Retinal pigment epithelial cell (primary cell): ENCODE measurements around the gene KDELR1.
A peak's percentile ranks its signal among the peaks of the same experiment; 100 is the strongest.
"Not testable (repeated sequence)": the region's sequence is repeated elsewhere in the genome, so short reads cannot be mapped to it uniquely, and the experiment has no call there.

ENCODE experiments used
- DNase-seq: peaks from one replicate; pipeline ENCODE4 v3.0.0-alpha.2; 2010; ENCODE audit warnings: low read depth
- H3K4me3 ChIP-seq: 2 replicates; pipeline ENCODE4 v1.5.1; 2011; ENCODE audit warnings: mild to moderate bottlenecking, low read length, control low read depth, moderate library complexity
- CTCF ChIP-seq: conservative IDR thresholded peaks from 2 replicates; pipeline ENCODE4 v1.5.1; 2011; ENCODE audit warnings: low read depth, low read length, control low read depth, inconsistent platforms

The KDELR1 gene

DNA sequence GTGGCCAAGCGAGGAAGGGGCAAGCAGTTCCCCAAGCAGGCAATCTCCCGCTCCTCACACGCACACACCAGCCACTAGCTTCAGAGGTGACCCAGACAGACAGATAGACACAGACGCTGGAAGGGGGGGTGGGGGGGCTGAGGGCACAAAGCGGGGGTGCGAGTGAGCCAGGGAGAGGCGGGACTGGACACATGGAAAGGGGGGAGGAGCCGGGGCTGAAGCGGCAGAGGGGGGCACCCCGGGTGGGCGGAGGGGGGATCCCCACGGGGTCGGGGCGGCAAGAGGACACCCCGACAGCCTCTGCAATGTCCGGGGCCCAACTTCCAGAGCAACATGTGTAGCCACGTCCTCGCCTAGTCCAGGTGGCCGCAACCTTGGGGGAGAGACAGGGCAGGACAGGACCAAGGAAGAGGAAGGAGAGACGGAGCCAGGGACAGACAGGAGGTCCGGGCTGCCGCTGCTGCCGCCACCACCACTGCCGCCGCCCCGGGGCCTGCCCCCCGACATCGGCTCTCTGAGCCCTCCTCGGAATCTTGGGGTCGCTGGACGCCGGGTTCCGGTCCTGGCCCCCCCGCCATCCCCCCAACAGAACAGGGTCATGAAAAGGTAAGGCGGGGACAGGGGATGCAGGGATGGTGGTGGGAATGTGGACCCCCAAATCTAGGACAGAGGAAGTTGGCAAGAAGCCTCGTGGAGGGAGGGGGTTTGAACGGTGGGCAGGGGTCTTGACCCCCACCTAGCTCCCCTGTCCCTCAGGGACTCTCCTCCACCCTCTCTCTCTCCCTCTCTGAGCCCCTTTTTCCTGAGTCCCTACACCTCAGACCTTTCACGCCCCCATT lies 3.2 kb upstream of the KDELR1 start:
- DNase-seq: no peak
- H3K4me3 ChIP-seq: peak overlapping the region; percentile 30

DNA sequence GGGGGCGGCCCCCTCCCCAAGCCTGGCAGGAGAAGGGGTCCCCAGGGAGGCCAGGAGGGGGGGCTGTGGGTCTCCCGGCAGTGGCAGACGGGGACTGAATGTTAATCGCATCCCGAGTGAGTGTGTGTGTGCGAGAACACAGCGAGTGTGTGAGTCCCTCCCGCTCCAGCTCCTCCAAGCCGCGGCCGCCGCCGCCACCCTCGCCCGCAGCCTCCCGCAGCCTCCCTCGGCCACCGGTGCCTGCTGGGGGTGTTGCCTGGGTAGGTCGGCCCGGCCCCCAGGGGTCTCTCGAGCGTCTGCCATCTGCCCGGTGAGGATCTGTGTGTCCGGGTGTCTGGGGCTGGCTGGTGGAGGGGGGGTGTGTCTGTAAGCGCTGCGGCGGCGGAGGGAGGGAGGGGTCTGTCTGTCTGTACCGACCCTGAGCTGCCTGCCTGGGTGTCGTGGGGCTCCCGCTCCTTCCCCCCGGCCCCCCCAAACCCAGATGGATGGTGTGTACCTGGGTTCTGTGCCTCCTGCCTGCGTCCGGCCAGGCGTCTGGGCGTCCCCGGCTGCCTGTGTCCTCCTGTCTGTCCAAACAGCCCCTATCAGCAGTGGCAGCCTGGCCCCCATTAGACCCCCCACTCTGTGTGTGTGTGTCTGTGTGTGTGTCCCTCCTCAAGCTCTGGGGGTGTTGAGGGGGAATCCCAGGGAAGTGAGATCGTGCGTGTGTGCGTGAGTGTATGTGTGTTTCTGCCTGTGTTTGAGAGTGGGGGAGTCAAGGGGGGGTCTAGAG lies 2.4 kb upstream of the KDELR1 start, which contains the start of gene GRIN2D:
Gene GRIN2D, plus strand, starts transcription at position 110 of the 772 bp plus-strand sequence. CDS start 4,725 bp downstream, outside the sequence.
- TF ChIP-seq CTCF: peak; percentile 17
- DNase-seq: no peak
- peak within 1 kb of the TSS; percentile 30 for H3K4me3 ChIP-seq

More for the DNA sequence above, 3.2 kb upstream of the KDELR1 start:
- no peak for TF ChIP-seq CTCF

GRCh38 chr19:48392860-48393558 lies 1.7 kb upstream of the KDELR1 start:
- TF ChIP-seq CTCF: no peak
- DNase-seq: no peak
- H3K4me3 ChIP-seq: no peak overlapping the region

- H3K4me3 ChIP-seq, DNase-seq: not testable (repeated sequence)
Measured at GRCh38 chr19:48392006-48392344, 624 bp upstream of the KDELR1 start.

GRCh38 chr19:48390188-48391099 lies 907 bp downstream of the KDELR1 start:
- no peak for DNase-seq
- peak; percentile 73 for TF ChIP-seq CTCF
- peak overlapping the region; percentile 94 for H3K4me3 ChIP-seq

GRCh38 chr19:48386981-48387380 lies 4.4 kb downstream of the KDELR1 start:
- no peak overlapping the region for H3K4me3 ChIP-seq
- DNase-seq: no peak
- no peak for TF ChIP-seq CTCF
